T-helper 2 cell treated with Interferon-gamma antibody and Interleukin-4, amounts not matched to agents 100 ng/mL and 5 ng/mL, for 36 hours (primary cell): ENCODE data around the gene MARK3. TPM values are rescaled to one million over a fixed set of nuclear protein-coding genes. Genes with fewer than 3 reads are reported as not detected.

Experiments
- intact Hi-C: fragments of 100-400 bp; cut with micrococcal nuclease; formaldehyde crosslinking; loops from one replicate; pipeline ENCODE4 v1.15.1; 2023
- total RNA-seq: library from RNA; stranded (reverse); gene quantifications from 2 replicates; pipeline ENCODE4 v1.2.3, GENCODE V29; 2022

Gene MARK3
- total RNA-seq, 1 donor from 2014 or later: 78.0 TPM

GRCh38 chr14:103366741-103367140 is 18.5 kb upstream of the MARK3 start:
- intact Hi-C loops: no loop called here

DNA sequence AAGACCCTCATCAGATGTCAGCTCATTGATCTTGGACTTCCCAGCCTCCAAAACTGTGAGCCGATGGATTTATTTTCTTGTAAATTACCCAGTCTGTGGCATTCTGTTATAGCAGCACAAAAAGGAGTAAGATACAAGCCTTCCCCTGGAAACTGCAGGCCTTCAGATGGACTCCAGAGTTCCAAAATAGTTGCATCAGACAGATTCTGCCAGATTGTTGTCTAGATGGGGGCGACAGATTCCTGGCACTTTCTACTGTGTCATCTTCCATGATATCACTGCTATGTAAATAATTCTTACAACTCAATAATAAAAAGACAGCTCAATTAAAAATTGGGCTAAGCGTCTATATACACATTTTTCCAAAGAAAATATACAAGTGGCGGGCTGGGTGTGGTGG is 17.2 kb upstream of the MARK3 start:
- intact Hi-C loops: no loop called here

GRCh38 chr14:103370087-103370486 is 15.1 kb upstream of the MARK3 start:
- intact Hi-C loops: no loop called here

DNA sequence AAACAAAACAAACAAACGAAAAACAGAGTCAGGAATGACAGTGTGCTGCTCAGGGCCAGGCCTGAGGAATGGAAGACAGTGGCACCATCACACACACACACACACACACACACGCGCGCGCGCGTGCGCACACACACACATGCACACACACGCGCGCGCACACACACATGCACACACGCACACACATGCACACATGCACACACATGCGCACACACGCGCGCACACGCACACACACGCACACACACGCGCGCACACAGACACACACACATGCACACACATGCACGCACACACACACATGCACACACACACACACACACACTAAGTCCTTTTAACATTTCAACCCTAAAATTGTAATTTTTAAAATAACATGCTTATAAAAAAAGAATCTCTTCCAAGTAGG is 13.2 kb upstream of the MARK3 start:
- intact Hi-C loops: no loop called here

DNA sequence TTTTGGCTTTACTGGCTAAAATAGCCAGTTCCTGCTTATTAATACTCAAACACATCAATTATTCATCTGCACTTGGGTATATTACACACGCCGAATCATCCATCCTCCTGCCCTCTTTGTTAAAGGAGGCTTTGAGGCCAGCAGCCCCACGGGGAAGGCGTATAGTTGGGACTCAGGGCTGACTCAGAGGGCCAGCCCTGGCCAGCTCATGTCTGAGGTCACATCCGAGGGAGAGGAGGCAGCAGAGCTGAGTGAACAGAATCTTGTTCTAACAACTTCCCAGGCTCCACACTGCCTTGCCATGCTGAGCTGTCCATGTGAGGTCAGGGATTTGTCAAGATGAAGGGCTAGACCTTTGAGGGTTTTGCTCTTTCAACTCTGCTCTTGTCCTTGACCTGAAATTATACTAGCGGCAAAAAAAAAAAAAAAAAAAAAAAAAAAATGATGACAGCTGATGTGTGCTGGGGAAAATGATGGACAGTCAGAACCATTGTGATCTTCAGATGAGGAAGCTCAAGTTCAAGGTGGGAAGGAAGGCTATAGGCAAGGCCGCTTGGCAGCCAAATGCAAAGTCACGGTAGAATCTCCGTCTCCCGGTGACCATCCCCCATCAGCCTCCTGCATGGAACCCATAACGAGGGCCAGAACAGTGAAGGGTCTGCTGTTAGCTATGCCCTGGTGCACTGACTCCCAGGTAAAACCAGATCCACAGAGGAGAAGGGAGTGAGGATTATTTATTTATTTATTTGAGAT is 12.5 kb upstream of the MARK3 start:
- intact Hi-C loops: no loop called here

GRCh38 chr14:103374121-103374520 is 11.1 kb upstream of the MARK3 start:
- intact Hi-C loops: no loop called here

GRCh38 chr14:103377522-103378037 is 7.6 kb upstream of the MARK3 start:
- intact Hi-C loops: no loop called here

DNA sequence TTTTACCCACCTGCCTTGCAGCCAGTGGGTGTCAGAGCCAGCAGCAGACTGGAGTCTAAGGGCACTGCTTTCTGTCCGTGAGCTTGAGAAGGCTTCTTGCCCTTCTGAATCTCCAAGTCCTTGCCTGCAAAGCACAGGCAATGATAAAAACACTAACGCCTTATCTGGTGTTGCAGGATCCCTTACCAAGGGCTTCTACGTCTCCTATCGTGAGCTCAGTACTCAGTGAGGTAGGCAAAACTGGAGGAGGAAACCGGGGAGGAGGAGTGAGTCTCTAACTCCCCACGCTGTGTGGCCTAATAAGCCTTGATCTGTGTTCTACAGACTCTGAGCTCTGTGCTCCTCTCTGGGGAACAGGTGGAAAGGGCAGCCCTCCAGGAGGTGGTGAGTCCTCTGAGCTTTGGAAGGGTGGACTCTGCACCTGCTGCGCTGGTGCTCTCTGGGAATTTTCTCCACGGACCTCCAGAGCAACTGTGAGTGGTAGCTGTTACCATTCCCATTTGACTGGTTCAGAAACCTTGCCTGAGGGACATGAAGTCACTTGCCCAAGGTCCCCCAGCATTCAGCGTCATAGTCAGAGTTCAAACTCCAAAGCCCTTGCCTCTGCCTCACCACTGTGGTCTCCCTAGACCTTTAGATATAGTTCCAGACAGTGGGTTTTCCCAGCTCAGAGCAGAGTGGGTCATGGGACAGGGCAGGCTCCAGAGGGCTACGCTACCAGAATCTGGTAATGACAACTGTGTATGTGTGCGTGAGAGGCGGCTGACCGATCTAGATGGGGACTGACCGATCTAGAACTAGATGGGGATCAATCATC is 7.0 kb upstream of the MARK3 start:
- intact Hi-C loops: no loop called here

DNA sequence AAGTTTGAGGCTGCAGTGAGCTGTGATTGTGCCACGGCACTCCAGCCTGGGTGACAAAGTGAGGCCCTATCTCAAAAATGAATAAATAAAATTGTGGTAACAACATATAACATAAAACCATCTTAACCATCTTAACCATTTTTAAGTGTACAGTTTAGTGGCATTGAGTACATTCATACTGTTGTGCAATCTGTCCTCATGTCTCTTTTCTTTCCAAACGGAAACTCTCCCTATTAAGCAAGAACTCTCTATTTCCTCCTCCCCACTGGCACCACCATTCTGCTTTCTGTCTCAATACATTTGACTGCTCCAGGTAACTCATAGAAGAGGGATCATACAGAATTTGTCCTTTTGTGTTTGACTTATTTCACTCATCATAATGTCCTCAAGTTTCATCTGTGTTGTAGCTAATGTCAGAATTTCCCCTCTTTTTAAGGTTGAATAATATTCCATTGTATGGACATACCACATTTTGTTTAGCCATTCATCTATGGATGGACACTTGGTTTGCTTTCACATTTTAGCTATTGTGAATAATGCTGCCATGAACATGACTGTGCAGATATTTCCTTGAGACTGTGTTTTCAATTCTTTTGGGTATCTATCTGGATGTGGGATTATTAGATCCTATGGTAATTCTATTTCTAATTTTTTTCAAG is 4.4 kb upstream of the MARK3 start:
- intact Hi-C loops: no loop called here

- intact Hi-C loops: no loop called here
These were observed 2.8 kb upstream of the MARK3 start for GRCh38 chr14:103382376-103382775.

DNA sequence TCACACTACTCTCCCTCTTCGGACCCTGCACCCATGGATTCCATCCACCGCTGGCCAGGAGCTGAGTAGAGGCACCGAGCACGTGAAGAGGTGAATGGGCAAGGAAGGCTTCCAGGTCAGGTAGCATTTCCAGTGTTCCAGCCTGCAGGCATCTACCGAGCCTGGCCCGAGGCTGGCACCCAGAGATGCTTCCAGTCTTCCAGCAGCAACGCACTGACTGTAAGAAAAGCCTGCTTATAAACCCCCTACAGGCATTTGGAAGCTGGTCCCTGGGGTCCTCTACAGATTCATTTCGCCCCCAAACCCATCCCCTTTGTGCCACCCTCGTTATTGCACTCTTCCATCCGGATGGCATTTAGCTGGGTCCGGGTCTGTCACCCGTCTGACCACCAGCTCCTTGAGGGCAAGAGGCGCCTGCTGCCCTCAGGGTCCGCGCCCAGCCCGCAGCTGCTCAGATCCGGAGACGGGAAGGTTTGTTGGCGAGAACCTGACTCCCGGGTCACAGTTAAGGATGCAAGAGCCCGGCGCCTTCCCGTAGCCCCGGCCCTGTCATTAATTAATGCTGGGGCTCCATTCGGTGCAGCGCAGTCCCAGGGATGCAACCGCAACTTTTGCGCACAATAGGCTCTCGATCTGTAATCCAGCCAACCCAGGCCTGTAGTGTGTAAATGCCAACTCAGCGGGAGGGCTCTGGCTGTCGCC is 614 bp upstream of the MARK3 start:
- intact Hi-C loops: loop anchor here (1.0 kb wide), 1 partner anchor 50 kb away; the partner anchor contains the start of gene EIF5

- intact Hi-C loops: loop anchor here (1.0 kb wide), 1 partner anchor 52 kb away; the partner anchor contains the start of gene EIF5
These were observed 906 bp downstream of the MARK3 start for GRCh38 chr14:103385929-103386712.

DNA sequence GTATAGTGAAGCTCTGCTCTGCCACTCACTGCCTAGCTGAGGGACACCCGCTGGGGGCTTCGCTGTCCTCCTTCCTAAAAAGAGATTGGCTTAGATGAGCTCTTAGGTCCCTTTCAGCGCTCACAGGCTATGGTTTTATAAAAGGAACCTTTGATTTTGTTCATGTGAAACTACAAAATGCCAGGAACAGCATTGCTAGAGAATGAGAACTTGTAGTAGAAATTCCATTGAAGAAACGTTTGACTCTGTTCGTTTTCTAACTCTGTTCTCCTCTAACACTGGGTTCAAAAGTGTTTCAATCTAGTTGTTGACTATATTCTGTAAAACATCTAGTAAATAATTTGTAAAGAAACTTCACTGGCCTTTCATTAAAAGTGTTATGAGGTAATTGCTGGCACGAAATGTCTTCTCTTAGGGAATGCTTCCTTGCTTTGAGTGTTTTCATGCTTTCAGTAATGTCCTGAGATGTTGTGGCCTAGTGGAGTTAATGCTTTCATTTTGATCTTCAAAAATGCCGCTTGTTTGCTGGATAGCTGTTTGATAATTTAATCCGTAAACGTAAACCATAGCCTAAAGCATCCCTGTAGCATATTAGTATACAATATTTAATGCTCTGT is 1.6 kb downstream of the MARK3 start:
- intact Hi-C loops: no loop called here

DNA sequence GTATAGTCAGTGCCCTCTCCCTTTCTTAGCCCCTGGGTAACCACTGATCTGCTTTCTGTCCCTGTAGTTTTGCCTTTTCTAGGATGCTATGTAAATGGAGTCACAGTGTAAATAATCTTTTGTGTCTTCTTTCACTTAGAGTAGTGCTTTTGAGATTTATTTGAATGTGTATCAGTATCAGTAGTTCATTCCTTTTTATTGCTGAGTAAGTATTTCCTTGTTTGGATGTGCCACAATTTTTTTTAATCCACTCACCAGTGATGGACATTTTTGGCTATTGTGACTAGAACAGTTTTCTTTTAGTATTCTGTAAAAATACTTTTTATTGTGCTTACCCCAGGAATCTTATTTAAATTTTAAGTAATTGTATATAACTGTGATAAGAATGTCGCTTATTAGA is 3.4 kb downstream of the MARK3 start:
- intact Hi-C loops: no loop called here

DNA sequence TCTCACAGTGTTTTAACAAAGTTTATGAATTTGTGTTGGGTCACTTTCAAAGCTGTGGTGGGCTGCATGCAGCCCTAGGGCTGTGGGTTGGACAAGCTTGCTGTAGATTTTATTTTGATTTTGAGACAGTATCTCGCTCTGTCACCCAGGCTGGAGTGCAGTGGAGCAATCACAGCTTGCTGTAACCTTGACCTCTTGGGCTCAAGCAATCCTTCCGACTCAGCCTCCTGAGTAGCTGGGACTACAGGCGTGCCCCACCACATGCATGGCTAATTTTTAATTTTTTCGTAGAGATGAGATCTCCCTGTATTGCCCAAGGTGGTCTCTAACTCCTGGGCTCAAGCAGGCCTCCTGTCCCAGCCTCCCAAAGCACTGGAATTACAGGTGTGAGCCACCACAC is 5.4 kb downstream of the MARK3 start:
- intact Hi-C loops: loop anchor here (5.0 kb wide), 1 partner anchor 37 kb away; no protein-coding TSS in a partner anchor

DNA sequence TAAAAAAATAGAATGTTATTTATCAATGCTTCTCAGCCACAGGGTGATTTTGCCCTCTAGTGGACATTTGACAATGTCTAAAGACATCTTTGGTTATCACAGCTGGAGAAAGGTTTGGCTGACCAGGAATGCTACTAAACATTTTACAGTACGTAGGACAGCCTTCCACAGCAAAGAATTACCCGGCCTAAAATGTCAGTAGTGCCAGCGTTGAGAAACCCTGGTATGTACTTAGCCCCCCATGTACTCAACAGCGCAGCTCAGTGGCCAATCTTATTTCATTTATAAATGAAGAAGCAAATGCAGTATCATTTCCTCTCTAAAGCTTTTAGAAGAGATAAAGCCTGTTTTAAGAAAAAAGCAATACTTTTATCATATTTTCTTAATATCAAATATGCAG is 5.8 kb downstream of the MARK3 start:
- intact Hi-C loops: loop anchor here (5.0 kb wide), 1 partner anchor 36 kb away; no protein-coding TSS in a partner anchor

DNA sequence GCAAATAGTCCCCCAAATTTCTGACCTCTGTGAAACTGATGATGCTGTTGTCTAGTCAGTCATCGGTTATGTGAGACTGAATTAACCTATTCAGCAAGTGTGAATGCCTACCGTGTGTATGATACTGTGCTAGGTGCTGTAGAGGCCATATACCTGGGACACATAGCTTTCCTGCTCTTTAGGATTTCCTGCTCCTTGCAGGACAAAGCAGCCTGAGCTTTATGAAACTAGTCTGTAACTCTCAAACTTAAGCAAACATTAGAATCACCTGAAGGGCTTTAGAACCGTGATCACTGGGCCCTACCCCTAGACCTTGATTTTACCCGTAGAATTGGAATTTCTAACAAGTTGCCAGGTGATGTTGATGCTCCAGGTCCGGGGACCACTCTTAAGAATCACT is 6.9 kb downstream of the MARK3 start:
- intact Hi-C loops: loop anchor here (5.0 kb wide), 1 partner anchor 35 kb away; no protein-coding TSS in a partner anchor

- intact Hi-C loops: loop anchor here (5.0 kb wide), 1 partner anchor 35 kb away; no protein-coding TSS in a partner anchor
These were observed 7.4 kb downstream of the MARK3 start for GRCh38 chr14:103392572-103392971.

DNA sequence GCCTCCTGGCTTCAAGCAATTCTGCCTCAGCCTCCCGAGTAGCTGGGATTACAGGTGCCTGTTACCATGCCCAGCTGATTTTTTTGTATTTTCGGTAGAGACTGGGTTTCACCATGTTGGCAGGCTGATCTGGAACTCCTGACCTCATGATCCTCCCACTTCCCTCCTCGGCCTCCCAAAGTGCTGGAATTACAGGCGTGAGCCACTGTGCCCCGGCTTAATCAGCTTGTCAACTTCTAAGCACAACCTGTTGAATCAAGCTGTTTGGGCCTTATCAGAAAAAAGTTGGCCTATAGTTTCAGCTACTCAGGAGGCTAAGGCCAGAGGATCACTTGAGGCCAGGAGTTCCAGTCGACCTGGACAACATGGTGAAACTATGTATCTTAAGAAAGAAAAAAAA is 7.9 kb downstream of the MARK3 start:
- intact Hi-C loops: loop anchor here (5.0 kb wide), 1 partner anchor 34 kb away; no protein-coding TSS in a partner anchor
